OCI-LY1 (cell line): ENCODE data around the gene AP3S1.

Experiments
- H2AFZ ChIP-seq: fragments of 200-600 bp; sonication (generic), shearing (Covaris generic); 2 replicates; pipeline ENCODE4 v1.6.0; 2014; ENCODE audit warnings: antibody characterized with exemption, mild to moderate bottlenecking, low read length
- H3F3A ChIP-seq: fragments of 200-600 bp; sonication (generic), shearing (Covaris generic); 2 replicates; pipeline ENCODE4 v1.6.0; 2014; ENCODE audit warnings: mild to moderate bottlenecking, antibody characterized with exemption, low read length, moderate library complexity; ENCODE audit not compliant: insufficient read depth
- H3K27ac ChIP-seq: fragments of 200-600 bp; sonication (generic); 2 replicates; pipeline ENCODE4 v1.5.1; 2014; ENCODE audit warnings: low read length, mixed run types, mild to moderate bottlenecking, low read depth; ENCODE audit not compliant: poor library complexity, severe bottlenecking
- H3K27me3 ChIP-seq: fragments of 200-600 bp; sonication (generic); 2 replicates; pipeline ENCODE4 v1.6.0; 2014; ENCODE audit warnings: antibody characterized with exemption, mild to moderate bottlenecking, low read length, moderate library complexity; ENCODE audit not compliant: insufficient read depth
- H3K36me3 ChIP-seq: fragments of 200-600 bp; sonication (generic); 2 replicates; pipeline ENCODE4 v1.6.1; 2014; ENCODE audit warnings: mild to moderate bottlenecking, antibody characterized with exemption, low read length, moderate library complexity, mixed read lengths; ENCODE audit not compliant: insufficient read depth
- H3K4me1 ChIP-seq: fragments of 200-600 bp; sonication (generic); 2 replicates; pipeline ENCODE4 v1.5.1; 2014; ENCODE audit warnings: mild to moderate bottlenecking, low read length, moderate library complexity; ENCODE audit not compliant: insufficient read depth, severe bottlenecking
- H3K4me2 ChIP-seq: fragments of 200-600 bp; sonication (generic), shearing (Covaris generic); 2 replicates; pipeline ENCODE4 v1.6.1; 2014; ENCODE audit warnings: low read length
- H3K4me3 ChIP-seq: fragments of 200-600 bp; sonication (generic); 2 replicates; pipeline ENCODE4 v1.5.1; 2014; ENCODE audit warnings: low read length, low read depth, mild to moderate bottlenecking, mixed read lengths; ENCODE audit not compliant: poor library complexity, severe bottlenecking
- H3K79me2 ChIP-seq: fragments of 200-600 bp; shearing (Covaris generic); 2 replicates; pipeline ENCODE4 v1.6.1; 2016; ENCODE audit warnings: mixed run types, low read length, mixed read lengths; ENCODE audit not compliant: insufficient read depth
- H3K9ac ChIP-seq: fragments of 200-600 bp; sonication (generic), shearing (Covaris generic); 2 replicates; pipeline ENCODE4 v1.6.1; 2014; ENCODE audit warnings: mild to moderate bottlenecking, low read length, mixed read lengths
- H3K9me2 ChIP-seq: fragments of 200-600 bp; sonication (generic), shearing (Covaris generic); 2 replicates; pipeline ENCODE4 v1.6.1; 2014; ENCODE audit warnings: low read depth, mild to moderate bottlenecking, low read length, mixed read lengths
- H3K9me3 ChIP-seq: fragments of 200-600 bp; shearing (Covaris generic); 2 replicates; pipeline ENCODE4 v1.6.1; 2014; ENCODE audit warnings: low read length, mixed read lengths
- H4K20me1 ChIP-seq: fragments of 200-600 bp; sonication (generic), shearing (Covaris generic); 2 replicates; pipeline ENCODE4 v1.6.0; 2016; ENCODE audit warnings: mild to moderate bottlenecking, low read length; ENCODE audit not compliant: insufficient read depth
- CTCF ChIP-seq: fragments of 200-600 bp; sonication (generic), shearing (Covaris generic); IDR thresholded peaks from 2 replicates; pipeline ENCODE4 v1.5.1; 2017; ENCODE audit warnings: mild to moderate bottlenecking, antibody characterized with exemption, low read length, moderate library complexity, mixed read lengths
- EZH2 ChIP-seq: fragments of 200-600 bp; sonication (generic), shearing (Covaris generic); IDR thresholded peaks from 2 replicates; pipeline ENCODE4 v1.8.0; 2017; ENCODE audit warnings: borderline replicate concordance, mixed run types, mild to moderate bottlenecking, antibody characterized with exemption, low read length, moderate library complexity, mixed read lengths

AP3S1 gene

GRCh38 chr5:115932991-115933390 is 91.3 kb downstream of the AP3S1 start:
- Histone ChIP-seq H3K27ac (no peak overlapping the region), H3K9me2 (no peaks in the 10 kb centered on the region), H3K4me3 (no peak overlapping the region), H3K36me3 (no peaks in the 10 kb centered on the region), H2AFZ (no peak overlapping the region), H3K79me2 (no peaks in the 10 kb centered on the region), H3K4me2 (no peak overlapping the region), H3K9me3 (no peaks in the 10 kb centered on the region), H4K20me1 (no peaks in the 10 kb centered on the region), H3K27me3 (no peaks in the 10 kb centered on the region), H3F3A (no peaks in the 10 kb centered on the region), H3K9ac (no peak overlapping the region), H3K4me1 (no peaks in the 10 kb centered on the region)
- TF ChIP-seq CTCF, result no peak
- no peak for TF ChIP-seq EZH2

- no peaks in the 10 kb centered on the region for H3K27me3 ChIP-seq
- no peak overlapping the region for H3K4me3 ChIP-seq
- H3K4me1 ChIP-seq, result no peaks in the 10 kb centered on the region
- H3K9me3 ChIP-seq, result no peaks in the 10 kb centered on the region
- TF ChIP-seq CTCF (no peak), EZH2 (no peak)
- no peaks in the 10 kb centered on the region for H3F3A ChIP-seq
- no peak overlapping the region for H3K4me2 ChIP-seq
- no peak overlapping the region for H3K9ac ChIP-seq
- H4K20me1 ChIP-seq, result no peaks in the 10 kb centered on the region
- H2AFZ ChIP-seq, result no peak overlapping the region
- H3K36me3 ChIP-seq, result no peaks in the 10 kb centered on the region
- H3K27ac ChIP-seq, result no peak overlapping the region
- no peaks in the 10 kb centered on the region for H3K9me2 ChIP-seq
- no peaks in the 10 kb centered on the region for H3K79me2 ChIP-seq
These were observed 92.7 kb downstream of the AP3S1 start for GRCh38 chr5:115934388-115934974.

GRCh38 chr5:115936031-115936430 is 94.3 kb downstream of the AP3S1 start:
- Histone ChIP-seq H3K9me3 (no peaks in the 10 kb centered on the region), H2AFZ (no peak overlapping the region), H3K27ac (no peak overlapping the region), H3K27me3 (no peaks in the 10 kb centered on the region), H3K4me2 (no peak overlapping the region), H4K20me1 (no peaks in the 10 kb centered on the region), H3K79me2 (no peaks in the 10 kb centered on the region), H3K9me2 (no peaks in the 10 kb centered on the region), H3K9ac (no peak overlapping the region), H3K4me3 (no peak overlapping the region), H3F3A (no peaks in the 10 kb centered on the region), H3K36me3 (no peaks in the 10 kb centered on the region), H3K4me1 (no peaks in the 10 kb centered on the region)
- TF ChIP-seq EZH2 (no peak), CTCF (no peak)
